ENCODE measurements around the gene ASS1. TPM values are rescaled to one million over a fixed set of nuclear protein-coding genes. Genes with fewer than 3 reads are reported as not detected.

ASS1 gene
- total RNA-seq, result 4.0 and 4.5 TPM in 2 replicates
- long read RNA-seq, partial matches to known transcripts, result 1 of 2 reads
- long read RNA-seq, other reads (novel, unspliced or antisense), result 0 of 2 reads

- DNase-seq (ENCODE audit: low read depth, low spot score), result no peak
- Mint-ChIP-seq H3K4me1 (peaks cover 27% of the 10 kb centered on the region), H3K9me3 (peaks cover 10% of the 10 kb centered on the region), H3K36me3 (ENCODE audit: low read depth) (no peaks in the 10 kb centered on the region), H3K27me3 (ENCODE audit: low read depth) (peaks cover 44% of the 10 kb centered on the region), H3K27ac (ENCODE audit: unreplicated experiment) (no peak within 1 kb of the TSS), H3K4me3 (peak within 1 kb of the TSS; percentile 79)
- no peak for TF ChIP-seq CTCF (conservative IDR thresholded peaks at IDR 0.05)
These were observed at the start of gene ASS1 for GRCh38 chr9:130444565-130445221. ASS1 (plus strand) TSS chr9:130444961; CDS start chr9:130452229, 7,268 bp downstream.

GRCh38 chr9:130395810-130396435 lies 48.8 kb upstream of the ASS1 start:
- Mint-ChIP-seq H3K4me1 (peaks cover 4% of the 10 kb centered on the region), H3K9me3 (no peaks in the 10 kb centered on the region), H3K36me3 (ENCODE audit: low read depth) (no peaks in the 10 kb centered on the region), H3K4me3 (no peak overlapping the region), H3K27me3 (ENCODE audit: low read depth) (no peaks in the 10 kb centered on the region), H3K27ac (ENCODE audit: unreplicated experiment) (no peak overlapping the region)
- no peak for DNase-seq (ENCODE audit: low read depth, low spot score)
- no peak for TF ChIP-seq CTCF (conservative IDR thresholded peaks at IDR 0.05)

GRCh38 chr9:130396581-130396980 lies 48.2 kb upstream of the ASS1 start:
- TF ChIP-seq CTCF (conservative IDR thresholded peaks at IDR 0.05), result no peak
- Mint-ChIP-seq H3K27ac (ENCODE audit: unreplicated experiment) (no peak overlapping the region), H3K4me3 (no peak overlapping the region), H3K36me3 (ENCODE audit: low read depth) (no peaks in the 10 kb centered on the region), H3K27me3 (ENCODE audit: low read depth) (no peaks in the 10 kb centered on the region), H3K4me1 (peaks cover 4% of the 10 kb centered on the region), H3K9me3 (no peaks in the 10 kb centered on the region)
- DNase-seq (ENCODE audit: low read depth, low spot score), result no peak

GRCh38 chr9:130398487-130399240 lies 46.1 kb upstream of the ASS1 start:
- Mint-ChIP-seq H3K4me1 (no peaks in the 10 kb centered on the region), H3K27me3 (ENCODE audit: low read depth) (no peaks in the 10 kb centered on the region), H3K9me3 (no peaks in the 10 kb centered on the region), H3K36me3 (ENCODE audit: low read depth) (no peaks in the 10 kb centered on the region), H3K27ac (ENCODE audit: unreplicated experiment) (no peak overlapping the region), H3K4me3 (no peak overlapping the region)
- TF ChIP-seq CTCF (conservative IDR thresholded peaks at IDR 0.05), result no peak
- no peak for DNase-seq (ENCODE audit: low read depth, low spot score)

- H3K4me3 Mint-ChIP-seq, result no peak overlapping the region
These were observed 45.0 kb upstream of the ASS1 start for GRCh38 chr9:130399768-130400167.

More at GRCh38 chr9:130399768-130400167, 45.0 kb upstream of the ASS1 start:
- H3K27me3 Mint-ChIP-seq (ENCODE audit: low read depth), result no peaks in the 10 kb centered on the region
- no peaks in the 10 kb centered on the region for H3K9me3 Mint-ChIP-seq
- H3K36me3 Mint-ChIP-seq (ENCODE audit: low read depth), result no peaks in the 10 kb centered on the region
- H3K27ac Mint-ChIP-seq (ENCODE audit: unreplicated experiment), result no peak overlapping the region
- TF ChIP-seq CTCF (conservative IDR thresholded peaks at IDR 0.05), result no peak
- H3K4me1 Mint-ChIP-seq, result no peaks in the 10 kb centered on the region
- no peak for DNase-seq (ENCODE audit: low read depth, low spot score)
